H9 (cell line): ENCODE data around the gene STPG3. TPM values are rescaled to one million over a fixed set of nuclear protein-coding genes. Genes with fewer than 3 reads are reported as not detected.
A peak's percentile ranks its signal among the peaks of the same experiment; 100 is the strongest.

Source experiments
- DNase-seq: peaks from one replicate; pipeline ENCODE4 v3.0.0-alpha.2; 2017
- H2AFZ ChIP-seq: one replicate; pipeline ENCODE4 v1.6.1; 2013; ENCODE audit warnings: mild to moderate bottlenecking, low read length, control low read depth, moderate library complexity
- H2AK5ac ChIP-seq: 2 replicates; pipeline ENCODE4 v1.6.1; 2013; ENCODE audit warnings: low read length, control low read depth, mixed read lengths; ENCODE audit not compliant: insufficient read length
- H2BK120ac ChIP-seq: one replicate; pipeline ENCODE4 v1.6.1; 2013; ENCODE audit warnings: low read depth, mild to moderate bottlenecking, low read length, control low read depth, inconsistent platforms; ENCODE audit not compliant: poor library complexity, severe bottlenecking
- H2BK12ac ChIP-seq: 2 replicates; pipeline ENCODE4 v1.6.1; 2013; ENCODE audit warnings: low read length, control low read depth, mixed read lengths, low read depth; ENCODE audit not compliant: insufficient read length
- H2BK15ac ChIP-seq: 2 replicates; pipeline ENCODE4 v1.6.1; 2013; ENCODE audit warnings: low read depth, low read length, control low read depth
- H2BK20ac ChIP-seq: one replicate; pipeline ENCODE4 v1.6.1; 2013; ENCODE audit warnings: low read depth, mild to moderate bottlenecking, low read length, control low read depth, inconsistent platforms; ENCODE audit not compliant: poor library complexity, severe bottlenecking
- H2BK5ac ChIP-seq: 2 replicates; pipeline ENCODE4 v1.6.1; 2013; ENCODE audit warnings: low read length, control low read depth, mixed read lengths; ENCODE audit not compliant: insufficient read length
- H3K14ac ChIP-seq: 2 replicates; pipeline ENCODE4 v1.6.1; 2013; ENCODE audit warnings: low read length, control low read depth; ENCODE audit not compliant: insufficient read depth
- H3K18ac ChIP-seq: 2 replicates; pipeline ENCODE4 v1.6.1; 2013; ENCODE audit warnings: low read depth, mild to moderate bottlenecking, mixed read lengths, low read length, control low read depth; ENCODE audit not compliant: insufficient read length
- H3K23ac ChIP-seq: 2 replicates; pipeline ENCODE4 v1.6.1; 2013; ENCODE audit warnings: low read length, control low read depth, mixed read lengths, low read depth; ENCODE audit not compliant: insufficient read length
- H3K23me2 ChIP-seq: 2 replicates; pipeline ENCODE4 v1.6.1; 2013; ENCODE audit warnings: low read depth, mild to moderate bottlenecking, mixed read lengths, low read length, control low read depth; ENCODE audit not compliant: insufficient read length, poor library complexity, severe bottlenecking
- H3K27ac ChIP-seq: 2 replicates; pipeline ENCODE4 v1.5.1; 2013; ENCODE audit warnings: low read length, control low read depth, mixed read lengths, low read depth; ENCODE audit not compliant: insufficient read length
- H3K27me3 ChIP-seq: 2 replicates; pipeline ENCODE4 v1.6.1; 2013; ENCODE audit warnings: low read length, control low read depth, inconsistent platforms; ENCODE audit not compliant: insufficient read depth
- H3K4ac ChIP-seq: 2 replicates; pipeline ENCODE4 v1.6.1; 2013; ENCODE audit warnings: low read depth, mild to moderate bottlenecking, control low read depth, inconsistent platforms, low read length, moderate library complexity
- H3K4me1 ChIP-seq: 2 replicates; pipeline ENCODE4 v1.6.1; 2013; ENCODE audit warnings: low read length, control low read depth, inconsistent platforms; ENCODE audit not compliant: insufficient read depth
- H3K4me2 ChIP-seq: 2 replicates; pipeline ENCODE4 v1.6.1; 2013; ENCODE audit warnings: low read length, control low read depth, mixed read lengths; ENCODE audit not compliant: insufficient read length, insufficient read depth
- H3K56ac ChIP-seq: 2 replicates; pipeline ENCODE4 v1.6.1; 2013; ENCODE audit warnings: low read depth, mild to moderate bottlenecking, mixed read lengths, low read length, control low read depth; ENCODE audit not compliant: insufficient read length
- H3K79me1 ChIP-seq: 2 replicates; pipeline ENCODE4 v1.6.1; 2013; ENCODE audit warnings: low read depth, mild to moderate bottlenecking, moderate library complexity, low read length, control low read depth, inconsistent platforms; ENCODE audit not compliant: insufficient read depth, poor library complexity, severe bottlenecking
- H3K79me2 ChIP-seq: 2 replicates; pipeline ENCODE4 v1.6.1; 2013; ENCODE audit warnings: low read length, control low read depth, inconsistent platforms; ENCODE audit not compliant: insufficient read depth
- H3K9ac ChIP-seq: 2 replicates; pipeline ENCODE4 v1.6.1; 2013; ENCODE audit warnings: low read length, control low read depth, mixed read lengths; ENCODE audit not compliant: insufficient read length; ENCODE audit errors: extremely low read depth
- H3K9me3 ChIP-seq: one replicate; pipeline ENCODE4 v1.6.1; 2013; ENCODE audit warnings: low read depth, low read length, inconsistent platforms; ENCODE audit not compliant: control insufficient read depth
- H3T11ph ChIP-seq: one replicate; pipeline ENCODE4 v1.6.1; 2013; ENCODE audit warnings: mild to moderate bottlenecking, low read length, control low read depth, inconsistent platforms
- H4K20me1 ChIP-seq: one replicate; pipeline ENCODE4 v1.6.1; 2013; ENCODE audit not compliant: control insufficient read depth, insufficient read length, insufficient read depth
- H4K5ac ChIP-seq: 2 replicates; pipeline ENCODE4 v1.6.1; 2013; ENCODE audit warnings: low read depth, mild to moderate bottlenecking, mixed read lengths, low read length, control low read depth; ENCODE audit not compliant: insufficient read length
- H4K8ac ChIP-seq: replicated peaks from 2 replicates; pipeline ENCODE4 v1.6.1; 2013; ENCODE audit warnings: low read length, control low read depth, mixed read lengths, low read depth; ENCODE audit not compliant: insufficient read length
- H4K91ac ChIP-seq: 2 replicates; pipeline ENCODE4 v1.6.1; 2013; ENCODE audit warnings: low read depth, mild to moderate bottlenecking, moderate library complexity, mixed read lengths, low read length, control low read depth; ENCODE audit not compliant: insufficient read length
- H3K27ac Mint-ChIP-seq, 3 experiments: 2 replicates in 2 of 3; 3 replicates in 1 of 3; pipeline ENCODE4 v1.8.0; 2020 to 2021; ENCODE audit warnings: mixed read lengths in 3 of 3, mild to moderate bottlenecking in 1 of 3, moderate library complexity in 1 of 3
- H3K27me3 Mint-ChIP-seq: 2 replicates; pipeline ENCODE4 v1.8.0; 2021; ENCODE audit warnings: low read depth, mild to moderate bottlenecking, moderate library complexity, mixed read lengths
- H3K36me3 Mint-ChIP-seq, 3 experiments: 2 replicates in 2 of 3; 3 replicates in 1 of 3; pipeline ENCODE4 v1.8.0; 2020 to 2021; ENCODE audit warnings: low read depth in 3 of 3, mixed read lengths in 3 of 3; ENCODE audit not compliant: insufficient read depth in 1 of 3
- H3K4me1 Mint-ChIP-seq, 2 experiments: 2 replicates each; pipeline ENCODE4 v1.8.0; 2020; ENCODE audit warnings: mixed read lengths in 2 of 2
- H3K4me3 Mint-ChIP-seq, 2 experiments: 2 replicates in 1 of 2; 3 replicates in 1 of 2; pipeline ENCODE4 v1.8.0; 2020 to 2021; ENCODE audit warnings: mild to moderate bottlenecking in 2 of 2, mixed read lengths in 2 of 2, moderate library complexity in 1 of 2
- H3K9me3 Mint-ChIP-seq, 2 experiments: 2 replicates in 1 of 2; 3 replicates in 1 of 2; pipeline ENCODE4 v1.8.0; 2020; ENCODE audit warnings: mild to moderate bottlenecking in 2 of 2, mixed read lengths in 2 of 2, moderate library complexity in 1 of 2
- WGBS: extraction: QIAGEN DNeasy Blood & Tissue Kit; methylation state at CpG from one replicate; pipeline ENCODE4 v1.1.7; 2013; ENCODE audit warnings: missing lambda C conversion rate, low lambda C conversion rate, mixed read lengths; ENCODE audit not compliant: insufficient read length; ENCODE audit errors: extremely low coverage; 5-methylcytosine and 5-hydroxymethylcytosine counted together
- total RNA-seq: library from RNA; stranded (reverse); gene quantifications from 2 replicates; pipeline ENCODE4 v1.2.1, GENCODE V29; 2021
- TF ChIP-seq, protein P1 (sequence below): fragments of 200-600 bp; sonication (generic); conservative IDR thresholded peaks from 3 replicates; pipeline ENCODE4 v1.8.0; 2021; ENCODE audit warnings: antibody characterized with exemption, mild to moderate bottlenecking

The STPG3 gene
- total RNA-seq, 1 experiment from 2014 or later, result not detected

- Histone ChIP-seq H2BK15ac (no peak within 1 kb of the TSS), H2BK20ac (no peak within 1 kb of the TSS), H2AFZ (no peak within 1 kb of the TSS), H3K56ac (no peak within 1 kb of the TSS), H3K79me2 (peaks cover 6% of the 10 kb centered on the region; the same call in 1 of the 2 replicates), H2AK5ac (no peak within 1 kb of the TSS), H3K27me3 (no peaks in the 10 kb centered on the region), H3K27ac (no peak within 1 kb of the TSS), H3T11ph (no peak within 1 kb of the TSS), H4K20me1 (no peaks in the 10 kb centered on the region), H4K91ac (no peak within 1 kb of the TSS), H3K23me2 (peaks cover 14% of the 10 kb centered on the region), H3K79me1 (peaks cover 5% of the 10 kb centered on the region), H4K5ac (no peak within 1 kb of the TSS), H2BK120ac (no peak within 1 kb of the TSS), H3K9me3 (no peaks in the 10 kb centered on the region), H3K4ac (no peak within 1 kb of the TSS), H2BK5ac (no peak within 1 kb of the TSS), H2BK12ac (no peak within 1 kb of the TSS), H4K8ac (no peak within 1 kb of the TSS), H3K18ac (no peak within 1 kb of the TSS), H3K4me2 (peak within 1 kb of the TSS; percentile 68), H3K4me1 (no peaks in the 10 kb centered on the region), H3K23ac (no peak within 1 kb of the TSS), H3K9ac (peak within 1 kb of the TSS; percentile 43), H3K14ac (peak within 1 kb of the TSS; percentile 26)
- WGBS, result no CpG with 5 or more reads among the region's 105 CpGs
- DNase-seq, result peak; percentile 90
- H3K9me3 Mint-ChIP-seq, result no peaks in the 10 kb centered on the region; a peak in 1 of 5 replicates
- TF ChIP-seq, protein P1, sequence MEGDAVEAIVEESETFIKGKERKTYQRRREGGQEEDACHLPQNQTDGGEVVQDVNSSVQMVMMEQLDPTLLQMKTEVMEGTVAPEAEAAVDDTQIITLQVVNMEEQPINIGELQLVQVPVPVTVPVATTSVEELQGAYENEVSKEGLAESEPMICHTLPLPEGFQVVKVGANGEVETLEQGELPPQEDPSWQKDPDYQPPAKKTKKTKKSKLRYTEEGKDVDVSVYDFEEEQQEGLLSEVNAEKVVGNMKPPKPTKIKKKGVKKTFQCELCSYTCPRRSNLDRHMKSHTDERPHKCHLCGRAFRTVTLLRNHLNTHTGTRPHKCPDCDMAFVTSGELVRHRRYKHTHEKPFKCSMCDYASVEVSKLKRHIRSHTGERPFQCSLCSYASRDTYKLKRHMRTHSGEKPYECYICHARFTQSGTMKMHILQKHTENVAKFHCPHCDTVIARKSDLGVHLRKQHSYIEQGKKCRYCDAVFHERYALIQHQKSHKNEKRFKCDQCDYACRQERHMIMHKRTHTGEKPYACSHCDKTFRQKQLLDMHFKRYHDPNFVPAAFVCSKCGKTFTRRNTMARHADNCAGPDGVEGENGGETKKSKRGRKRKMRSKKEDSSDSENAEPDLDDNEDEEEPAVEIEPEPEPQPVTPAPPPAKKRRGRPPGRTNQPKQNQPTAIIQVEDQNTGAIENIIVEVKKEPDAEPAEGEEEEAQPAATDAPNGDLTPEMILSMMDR, result no peak
- peaks cover 16 to 27% (median 25%) of the 10 kb centered on the region in 3 experiments; a peak in 6 of 7 replicates for H3K36me3 Mint-ChIP-seq
- H3K27ac Mint-ChIP-seq, result peak within 1 kb of the TSS in 1 of 3 experiments; percentile 18; a peak in 3 of 7 replicates
- H3K4me3 Mint-ChIP-seq, result peak within 1 kb of the TSS; percentile 84 to 91
- peaks cover 8 to 19% of the 10 kb centered on the region in 2 experiments for H3K4me1 Mint-ChIP-seq
- peaks cover 4% of the 10 kb centered on the region for H3K27me3 Mint-ChIP-seq
These were observed 3.8 kb downstream of the STPG3 start, which contains the start of gene NELFB for GRCh38 chr9:137254624-137255447. Gene NELFB (plus strand): TSS chr9:137255327.
